Hepatocyte (in vitro differentiated cells): Measurements from ENCODE around the gene FBH1.

Experiments
- EZH2 ChIP-seq: fragments of 200-600 bp; sonication (generic); IDR thresholded peaks from 2 replicates; pipeline ENCODE4 v1.6.1; 2016; ENCODE audit warnings: antibody characterized with exemption, mild to moderate bottlenecking, borderline replicate concordance
- EZH2phosphoT487 ChIP-seq: fragments of 200-600 bp; sonication (generic); IDR thresholded peaks from one replicate; pipeline ENCODE4 v1.6.1; 2018; ENCODE audit warnings: antibody characterized with exemption, mild to moderate bottlenecking, low read depth, moderate library complexity; ENCODE audit not compliant: unreplicated experiment, severe bottlenecking
- TF ChIP-seq, protein P1 (sequence below): fragments of 200-600 bp; sonication (generic); IDR thresholded peaks from 2 replicates; pipeline ENCODE4 v1.5.1; 2016; ENCODE audit warnings: antibody characterized with exemption, mild to moderate bottlenecking; ENCODE audit not compliant: poor library complexity

DNA sequence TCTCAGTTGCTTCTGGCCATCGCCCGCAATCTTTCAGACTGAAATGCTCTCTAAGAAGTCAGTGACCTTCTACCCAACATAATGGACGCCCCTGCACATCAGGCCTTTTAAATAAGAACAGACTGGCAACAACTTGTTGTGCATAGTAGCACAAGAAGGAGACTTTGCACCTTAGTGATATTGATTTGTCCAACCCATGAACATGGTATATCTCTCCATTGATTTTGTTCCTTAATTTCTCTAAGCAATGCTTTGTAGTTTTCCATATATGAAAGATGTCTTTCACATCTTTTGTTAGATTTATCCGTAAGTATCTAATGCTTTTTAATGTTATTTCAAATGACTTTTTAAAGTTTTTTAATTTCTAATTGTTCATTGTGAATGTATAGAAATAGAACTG lies 83.0 kb downstream of the FBH1 start:
- TF ChIP-seq, protein P1, sequence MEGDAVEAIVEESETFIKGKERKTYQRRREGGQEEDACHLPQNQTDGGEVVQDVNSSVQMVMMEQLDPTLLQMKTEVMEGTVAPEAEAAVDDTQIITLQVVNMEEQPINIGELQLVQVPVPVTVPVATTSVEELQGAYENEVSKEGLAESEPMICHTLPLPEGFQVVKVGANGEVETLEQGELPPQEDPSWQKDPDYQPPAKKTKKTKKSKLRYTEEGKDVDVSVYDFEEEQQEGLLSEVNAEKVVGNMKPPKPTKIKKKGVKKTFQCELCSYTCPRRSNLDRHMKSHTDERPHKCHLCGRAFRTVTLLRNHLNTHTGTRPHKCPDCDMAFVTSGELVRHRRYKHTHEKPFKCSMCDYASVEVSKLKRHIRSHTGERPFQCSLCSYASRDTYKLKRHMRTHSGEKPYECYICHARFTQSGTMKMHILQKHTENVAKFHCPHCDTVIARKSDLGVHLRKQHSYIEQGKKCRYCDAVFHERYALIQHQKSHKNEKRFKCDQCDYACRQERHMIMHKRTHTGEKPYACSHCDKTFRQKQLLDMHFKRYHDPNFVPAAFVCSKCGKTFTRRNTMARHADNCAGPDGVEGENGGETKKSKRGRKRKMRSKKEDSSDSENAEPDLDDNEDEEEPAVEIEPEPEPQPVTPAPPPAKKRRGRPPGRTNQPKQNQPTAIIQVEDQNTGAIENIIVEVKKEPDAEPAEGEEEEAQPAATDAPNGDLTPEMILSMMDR = no peak
- TF ChIP-seq EZH2 (no peak), EZH2phosphoT487 (no peak)
